Renal pelvis (tissue), 3 donors: ENCODE data around the gene SMIM15. TPM values are rescaled to one million over a fixed set of nuclear protein-coding genes. Genes with fewer than 3 reads are reported as not detected.

ENCODE experiments used
- polyA plus RNA-seq, 3 donors: library from polyadenylated mRNA; unstranded; fragments of 120-200 nt; gene quantifications; one replicate each; pipeline ENCODE4 v1.2.1, GENCODE V29; 2013; ENCODE audit not compliant: insufficient read length in 3 of 3

The SMIM15 gene
- polyA plus RNA-seq, 3 donors = 87.0 to 89.0 (median 87.7) TPM

Other genes starting within 250 kb of the SMIM15 start
- gene ERCC8, start 217.4 kb downstream of the SMIM15 start, polyA plus RNA-seq = 10 to 100 TPM; 21.5 to 24.5 (median 23.0) TPM
- 10 to 100 TPM; 27.8 to 32.6 (median 27.9) TPM for gene NDUFAF2, start 217.3 kb downstream of the SMIM15 start, polyA plus RNA-seq
- 10 to 100 TPM; 25.5 to 31.7 (median 30.0) TPM for gene ZSWIM6, start 169.8 kb upstream of the SMIM15 start, polyA plus RNA-seq